IPS-NIHi11 (cell line): ENCODE measurements around the gene CLSTN2.

Experiments
- DNase-seq: peaks from one replicate; pipeline ENCODE4 v3.0.0; 2012; ENCODE audit warnings: mixed read lengths, low spot score

Gene CLSTN2

GRCh38 chr3:140148824-140149390 is 213.9 kb downstream of the CLSTN2 start:
- no peak for DNase-seq

GRCh38 chr3:140151321-140151720 is 216.3 kb downstream of the CLSTN2 start:
- no peak for DNase-seq

GRCh38 chr3:140152851-140153639 is 218.1 kb downstream of the CLSTN2 start:
- no peak for DNase-seq

- DNase-seq: no peak
Measured at GRCh38 chr3:140153736-140154135, 218.8 kb downstream of the CLSTN2 start.

- no peak for DNase-seq
Measured at GRCh38 chr3:140157161-140157560, 222.2 kb downstream of the CLSTN2 start.

GRCh38 chr3:140159646-140160045 is 224.7 kb downstream of the CLSTN2 start:
- DNase-seq: no peak

GRCh38 chr3:140160553-140160952 is 225.6 kb downstream of the CLSTN2 start:
- no peak for DNase-seq

GRCh38 chr3:140162551-140162950 is 227.6 kb downstream of the CLSTN2 start:
- no peak for DNase-seq

- no peak for DNase-seq
Measured at GRCh38 chr3:140163159-140163763, 228.3 kb downstream of the CLSTN2 start.

- DNase-seq: no peak
Measured at GRCh38 chr3:140164156-140164555, 229.2 kb downstream of the CLSTN2 start.

- no peak for DNase-seq
Measured at GRCh38 chr3:140164922-140165590, 230.1 kb downstream of the CLSTN2 start.

GRCh38 chr3:140165781-140166180 is 230.8 kb downstream of the CLSTN2 start:
- DNase-seq: no peak

- DNase-seq: no peak
Measured at GRCh38 chr3:140166861-140167599, 232.0 kb downstream of the CLSTN2 start.

GRCh38 chr3:140167600-140168281 is 232.8 kb downstream of the CLSTN2 start:
- DNase-seq: no peak

GRCh38 chr3:140170612-140171011 is 235.6 kb downstream of the CLSTN2 start:
- no peak for DNase-seq

GRCh38 chr3:140176526-140176925 is 241.5 kb downstream of the CLSTN2 start:
- DNase-seq: no peak

GRCh38 chr3:140177943-140178342 is 243.0 kb downstream of the CLSTN2 start:
- DNase-seq: no peak

GRCh38 chr3:140178482-140178881 is 243.5 kb downstream of the CLSTN2 start:
- DNase-seq: no peak

- DNase-seq: no peak
Measured at GRCh38 chr3:140180603-140181002, 245.6 kb downstream of the CLSTN2 start.

GRCh38 chr3:140185375-140185774 is 250.4 kb downstream of the CLSTN2 start:
- DNase-seq: no peak

- DNase-seq: no peak
Measured at GRCh38 chr3:140186421-140186920, 251.5 kb downstream of the CLSTN2 start.
